Measurements from ENCODE around the gene HERC3. TPM values are rescaled to one million over a fixed set of nuclear protein-coding genes. Genes with fewer than 3 reads are reported as not detected.

HERC3 gene
- total RNA-seq, 1 donor from 2014 or later = 18.9 TPM

DNA sequence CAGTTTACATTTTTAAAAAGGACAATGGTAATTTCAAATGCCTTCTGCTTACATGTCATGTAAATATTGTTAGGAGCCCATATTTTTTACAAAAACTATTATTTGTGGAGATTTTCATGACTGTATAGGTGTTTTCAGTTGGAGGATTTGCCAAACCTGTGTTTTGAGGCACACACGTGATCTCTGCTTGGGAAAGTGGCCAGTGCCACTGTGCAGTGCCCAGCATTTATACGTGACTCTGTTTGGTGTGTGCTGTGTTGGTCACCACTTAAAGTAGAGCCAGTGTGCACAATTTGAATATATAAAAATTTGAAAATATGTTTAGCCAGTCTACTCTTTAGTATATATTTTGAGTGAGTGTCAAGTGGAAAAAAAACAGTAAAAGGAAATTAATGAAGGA is 132.1 kb downstream of the HERC3 start:
- H3K36me3 Mint-ChIP-seq (ENCODE audit: low read depth) = peaks cover 36% of the 10 kb centered on the region
- H3K27ac Mint-ChIP-seq = no peak overlapping the region
- H3K4me1 Mint-ChIP-seq = no peaks in the 10 kb centered on the region
- no peak for DNase-seq
- intact Hi-C loops (cut with micrococcal nuclease) = no loop called here
- H3K9me3 Mint-ChIP-seq = no peaks in the 10 kb centered on the region
- no peak overlapping the region for H3K4me3 Mint-ChIP-seq
- H3K27me3 Mint-ChIP-seq = no peaks in the 10 kb centered on the region

DNA sequence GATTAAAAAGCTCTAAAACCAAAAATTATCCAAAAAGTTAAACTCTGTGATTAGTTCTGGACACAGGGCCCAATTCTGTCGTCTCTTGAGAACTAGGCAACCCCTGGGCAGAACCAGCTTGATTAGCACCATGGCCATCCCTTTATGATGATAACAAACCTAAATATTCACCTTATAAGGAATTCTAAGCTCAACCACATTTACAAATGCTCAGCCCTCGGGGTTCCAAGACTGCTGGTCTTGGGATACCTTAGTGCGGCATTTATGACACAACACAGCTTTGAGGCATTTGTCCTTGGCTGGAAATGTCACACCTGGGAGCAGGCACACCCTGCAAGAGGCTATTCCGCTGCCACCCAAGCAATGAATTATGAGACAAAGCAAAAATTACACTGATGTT is 132.9 kb downstream of the HERC3 start:
- no peaks in the 10 kb centered on the region for H3K9me3 Mint-ChIP-seq
- no peak for DNase-seq
- H3K27me3 Mint-ChIP-seq = no peaks in the 10 kb centered on the region
- no peaks in the 10 kb centered on the region for H3K4me1 Mint-ChIP-seq
- intact Hi-C loops (cut with micrococcal nuclease) = no loop called here
- H3K4me3 Mint-ChIP-seq = no peak overlapping the region
- H3K36me3 Mint-ChIP-seq (ENCODE audit: low read depth) = peaks cover 38% of the 10 kb centered on the region
- no peak overlapping the region for H3K27ac Mint-ChIP-seq

DNA sequence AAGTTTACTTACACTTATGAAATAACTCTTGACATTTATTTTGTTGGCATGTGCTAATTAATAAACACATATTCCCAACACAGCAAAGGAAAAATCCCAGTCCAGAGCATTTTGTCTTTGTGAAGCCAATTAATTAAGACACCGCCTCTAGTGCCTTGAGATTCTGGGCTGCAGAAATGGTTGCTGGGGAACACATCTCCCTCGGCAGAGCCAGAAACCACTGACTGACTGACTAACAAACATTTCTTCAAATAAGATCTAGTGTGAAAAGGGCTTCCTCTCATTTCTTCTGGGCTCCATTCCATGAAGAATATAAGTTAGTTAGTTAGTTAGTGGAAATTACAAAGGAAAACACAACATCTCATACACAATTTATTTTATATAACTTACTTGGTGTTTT is 133.7 kb downstream of the HERC3 start:
- Mint-ChIP-seq H3K36me3 (ENCODE audit: low read depth) (peaks cover 41% of the 10 kb centered on the region), H3K4me3 (no peak overlapping the region), H3K27ac (no peak overlapping the region), H3K27me3 (no peaks in the 10 kb centered on the region), H3K9me3 (no peaks in the 10 kb centered on the region), H3K4me1 (no peaks in the 10 kb centered on the region)
- intact Hi-C loops (cut with micrococcal nuclease) = no loop called here
- no peak for DNase-seq

DNA sequence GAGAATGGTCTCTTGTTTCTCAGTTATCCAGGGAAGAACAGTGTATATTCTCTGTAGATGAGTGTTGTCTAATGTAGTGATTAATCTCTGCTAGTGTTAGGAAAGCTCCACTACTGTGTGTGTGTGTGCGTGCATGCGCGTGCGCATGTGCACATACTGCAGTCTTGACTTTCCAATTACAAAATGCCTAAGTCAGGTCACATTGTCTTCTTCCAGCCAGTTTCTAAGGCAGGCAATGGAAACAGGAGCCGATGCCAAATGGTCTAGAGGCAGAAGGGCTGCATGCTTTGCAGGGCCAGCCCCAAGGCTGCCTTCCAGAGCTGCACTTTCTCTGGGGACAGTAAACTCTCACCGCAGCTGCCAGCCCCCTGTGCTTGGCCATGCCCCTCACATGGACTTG is 135.9 kb downstream of the HERC3 start:
- Mint-ChIP-seq H3K27ac (no peak overlapping the region), H3K4me3 (no peak overlapping the region), H3K36me3 (ENCODE audit: low read depth) (peaks cover 46% of the 10 kb centered on the region), H3K27me3 (no peaks in the 10 kb centered on the region), H3K4me1 (no peaks in the 10 kb centered on the region), H3K9me3 (no peaks in the 10 kb centered on the region)
- no peak for DNase-seq
- intact Hi-C loops (cut with micrococcal nuclease) = no loop called here

DNA sequence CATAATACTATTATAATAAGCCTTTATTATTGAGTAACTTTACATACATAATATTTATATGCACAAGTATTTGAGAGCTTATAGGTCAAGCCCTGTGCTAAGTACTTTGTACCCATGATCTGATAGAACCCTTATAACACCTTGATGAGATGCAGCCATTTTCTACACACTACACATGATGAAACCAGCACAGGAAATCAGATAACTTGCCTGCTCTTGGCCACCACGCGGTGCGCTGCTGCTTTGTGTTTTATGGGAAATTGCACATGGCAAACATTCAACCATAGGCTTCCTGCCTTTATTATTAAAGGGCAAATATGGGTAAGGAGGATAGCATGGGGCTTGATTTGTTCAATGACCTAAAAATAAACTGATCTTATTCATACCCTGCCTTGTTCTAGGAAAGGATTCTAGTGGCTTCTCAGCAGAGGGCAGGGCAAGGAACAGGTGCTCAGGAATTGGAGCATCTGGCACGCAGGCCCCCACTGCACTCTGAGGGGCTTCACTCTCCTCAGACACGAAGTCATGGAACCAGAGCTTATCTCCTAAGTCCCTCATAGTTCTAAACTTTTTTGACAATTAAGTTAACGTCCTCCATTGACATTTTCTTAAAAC is 137.0 kb downstream of the HERC3 start:
- H3K36me3 Mint-ChIP-seq (ENCODE audit: low read depth) = peaks cover 51% of the 10 kb centered on the region
- no peak overlapping the region for H3K4me3 Mint-ChIP-seq
- intact Hi-C loops (cut with micrococcal nuclease) = no loop called here
- no peaks in the 10 kb centered on the region for H3K27me3 Mint-ChIP-seq
- H3K4me1 Mint-ChIP-seq = no peaks in the 10 kb centered on the region
- no peak overlapping the region for H3K27ac Mint-ChIP-seq
- H3K9me3 Mint-ChIP-seq = no peaks in the 10 kb centered on the region
- no peak for DNase-seq

DNA sequence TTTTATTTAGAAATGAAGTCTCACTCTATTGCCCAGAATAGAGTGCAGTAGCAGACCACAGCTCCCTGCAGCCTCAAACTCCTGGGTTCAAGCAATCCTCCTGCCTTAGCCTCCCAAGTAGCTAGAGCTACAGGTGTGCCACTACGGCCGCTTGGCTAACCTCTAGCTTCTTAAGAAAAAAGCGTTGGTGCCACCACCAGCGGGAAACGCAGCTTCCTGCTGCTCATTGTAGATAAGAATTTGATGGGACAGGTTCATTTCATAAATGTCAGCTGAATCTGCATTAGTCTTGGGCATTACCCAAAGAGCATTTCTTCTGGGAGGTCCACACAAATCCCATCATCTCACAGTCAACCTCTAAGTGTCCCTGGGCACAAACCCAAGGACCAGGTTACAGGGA is 138.5 kb downstream of the HERC3 start:
- Mint-ChIP-seq H3K4me1 (no peaks in the 10 kb centered on the region), H3K27ac (no peak overlapping the region), H3K27me3 (no peaks in the 10 kb centered on the region), H3K36me3 (ENCODE audit: low read depth) (peaks cover 52% of the 10 kb centered on the region), H3K4me3 (no peak overlapping the region), H3K9me3 (no peaks in the 10 kb centered on the region)
- DNase-seq = no peak
- intact Hi-C loops (cut with micrococcal nuclease) = no loop called here

DNA sequence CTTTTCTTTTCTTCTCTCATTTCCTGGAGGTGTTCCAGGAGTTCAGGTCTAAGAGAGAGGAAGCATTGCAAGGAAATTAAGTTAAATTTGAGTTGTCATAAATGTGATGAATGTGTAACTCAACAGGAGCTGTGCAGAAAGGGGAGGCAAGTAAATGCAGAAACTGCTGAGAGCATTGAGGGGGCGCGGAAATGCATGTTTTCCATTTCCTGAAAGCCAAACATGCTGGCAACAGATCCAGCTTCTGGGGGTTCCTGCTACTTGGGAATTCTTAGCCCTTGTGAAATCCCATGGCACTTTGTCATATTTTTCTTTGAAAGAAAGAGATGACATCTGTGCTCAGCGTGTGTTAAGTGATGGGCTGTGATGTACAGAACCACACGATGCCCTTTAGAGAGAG is 139.1 kb downstream of the HERC3 start:
- DNase-seq = no peak
- Mint-ChIP-seq H3K4me3 (no peak overlapping the region), H3K27ac (no peak overlapping the region), H3K9me3 (no peaks in the 10 kb centered on the region), H3K27me3 (no peaks in the 10 kb centered on the region), H3K36me3 (ENCODE audit: low read depth) (peaks cover 54% of the 10 kb centered on the region), H3K4me1 (no peaks in the 10 kb centered on the region)
- intact Hi-C loops (cut with micrococcal nuclease) = no loop called here

DNA sequence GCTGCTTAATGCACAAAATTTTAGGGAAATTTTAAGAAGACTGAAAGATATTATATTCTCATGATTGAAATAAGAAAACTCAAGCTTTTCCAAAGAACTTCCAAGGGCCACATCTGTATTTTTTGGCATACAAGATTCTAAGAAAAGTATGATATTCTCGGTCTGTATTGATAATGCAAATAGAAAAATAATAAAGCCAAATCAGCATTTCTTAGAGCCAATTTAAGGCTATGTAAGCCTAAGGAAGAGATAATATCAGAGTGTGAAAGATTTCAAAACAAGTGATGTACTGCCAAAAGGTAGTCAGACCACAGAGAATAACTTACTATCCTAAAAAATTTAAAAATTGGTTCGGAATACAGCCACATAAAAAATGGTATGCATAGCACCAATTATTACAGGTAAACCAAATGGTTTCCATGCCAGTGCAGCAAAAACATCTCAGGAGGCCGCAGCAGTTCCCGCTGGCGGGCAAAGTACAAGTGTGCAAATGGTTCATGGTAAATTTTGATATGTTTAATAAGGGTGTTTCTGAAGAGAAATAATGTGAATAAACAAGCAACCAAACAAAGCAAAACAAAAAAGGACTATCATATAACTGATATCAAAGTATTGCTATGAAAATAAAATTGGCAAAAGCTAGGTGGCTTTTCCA is 140.6 kb downstream of the HERC3 start:
- intact Hi-C loops (cut with micrococcal nuclease) = no loop called here
- Mint-ChIP-seq H3K36me3 (ENCODE audit: low read depth) (peaks cover 56% of the 10 kb centered on the region), H3K9me3 (no peaks in the 10 kb centered on the region), H3K27ac (no peak overlapping the region), H3K27me3 (no peaks in the 10 kb centered on the region), H3K4me3 (no peak overlapping the region), H3K4me1 (peaks cover 6% of the 10 kb centered on the region)
- DNase-seq = peak; percentile 31

DNA sequence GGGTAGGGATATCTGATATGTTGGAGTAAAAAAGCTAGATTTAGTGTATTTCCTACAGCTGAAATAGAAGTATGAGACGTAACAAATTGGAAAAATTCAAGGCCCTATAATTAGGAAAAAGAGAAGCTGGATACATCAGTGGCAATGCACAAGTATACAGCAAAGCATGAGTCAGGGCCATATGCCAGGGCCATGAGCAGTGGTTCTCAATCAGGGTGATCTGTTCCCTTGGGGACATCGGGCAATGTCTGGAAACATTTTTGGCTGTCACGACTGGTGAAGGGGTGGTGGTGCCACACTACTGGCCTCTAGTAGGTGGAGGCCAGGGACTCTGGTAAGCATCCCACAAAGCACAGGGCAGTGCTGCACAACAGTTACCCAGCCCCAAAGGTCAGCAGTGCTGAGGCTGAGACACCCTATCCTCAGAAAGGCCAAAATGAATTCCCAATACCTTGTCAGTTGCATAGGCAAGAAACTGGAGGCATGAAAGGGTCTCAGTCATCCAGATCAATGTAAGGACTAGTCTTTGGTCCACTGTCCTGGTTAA is 142.2 kb downstream of the HERC3 start:
- H3K27me3 Mint-ChIP-seq = no peaks in the 10 kb centered on the region
- DNase-seq = no peak
- no peak overlapping the region for H3K4me3 Mint-ChIP-seq
- H3K4me1 Mint-ChIP-seq = peaks cover 9% of the 10 kb centered on the region
- no peaks in the 10 kb centered on the region for H3K9me3 Mint-ChIP-seq
- intact Hi-C loops (cut with micrococcal nuclease) = no loop called here
- peaks cover 54% of the 10 kb centered on the region for H3K36me3 Mint-ChIP-seq (ENCODE audit: low read depth)
- H3K27ac Mint-ChIP-seq = no peak overlapping the region

DNA sequence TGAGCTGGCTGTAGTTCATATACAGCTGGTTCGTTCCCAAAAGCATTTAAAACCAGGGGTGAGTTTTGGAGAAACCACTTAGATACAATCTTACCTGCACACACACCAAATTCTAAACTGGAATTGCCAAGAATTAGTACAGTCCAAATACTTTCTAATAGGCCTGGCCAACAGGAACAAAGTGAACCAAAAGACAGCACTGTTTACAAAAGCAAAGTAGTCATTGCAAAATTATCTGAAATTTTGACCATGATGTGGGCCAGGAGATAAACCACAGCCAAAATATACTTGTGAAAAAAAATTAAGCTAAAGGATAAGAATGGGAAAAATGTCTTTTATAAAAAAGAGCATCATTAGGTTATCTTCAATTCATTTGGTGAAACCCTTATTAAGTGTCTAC is 143.3 kb downstream of the HERC3 start:
- no peak for DNase-seq
- no peaks in the 10 kb centered on the region for H3K27me3 Mint-ChIP-seq
- intact Hi-C loops (cut with micrococcal nuclease) = no loop called here
- H3K36me3 Mint-ChIP-seq (ENCODE audit: low read depth) = peaks cover 52% of the 10 kb centered on the region
- H3K4me1 Mint-ChIP-seq = peaks cover 9% of the 10 kb centered on the region
- H3K27ac Mint-ChIP-seq = no peak overlapping the region
- H3K9me3 Mint-ChIP-seq = no peaks in the 10 kb centered on the region
- H3K4me3 Mint-ChIP-seq = no peak overlapping the region

DNA sequence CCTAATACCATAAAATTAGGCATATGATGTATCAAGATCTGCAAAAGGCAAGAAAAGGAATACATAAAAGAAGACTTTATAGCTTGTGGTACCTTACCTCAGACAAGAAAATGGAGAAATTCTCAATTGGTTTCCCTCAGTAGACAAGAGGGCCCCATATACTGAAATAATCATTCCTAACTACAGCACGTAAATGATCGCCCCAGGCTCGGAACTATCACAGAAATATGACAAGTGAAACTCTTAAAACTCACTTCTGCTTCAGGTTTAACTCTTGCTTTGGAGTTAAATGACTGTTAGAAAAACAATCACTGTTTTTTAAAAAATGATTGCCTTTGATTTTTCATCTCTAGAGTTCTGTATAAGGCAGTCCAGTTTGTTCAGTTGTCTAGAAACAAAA is 144.0 kb downstream of the HERC3 start:
- Mint-ChIP-seq H3K9me3 (no peaks in the 10 kb centered on the region), H3K27ac (no peak overlapping the region), H3K36me3 (ENCODE audit: low read depth) (peaks cover 50% of the 10 kb centered on the region), H3K27me3 (no peaks in the 10 kb centered on the region), H3K4me1 (peaks cover 9% of the 10 kb centered on the region), H3K4me3 (no peak overlapping the region)
- intact Hi-C loops (cut with micrococcal nuclease) = no loop called here
- no peak for DNase-seq

DNA sequence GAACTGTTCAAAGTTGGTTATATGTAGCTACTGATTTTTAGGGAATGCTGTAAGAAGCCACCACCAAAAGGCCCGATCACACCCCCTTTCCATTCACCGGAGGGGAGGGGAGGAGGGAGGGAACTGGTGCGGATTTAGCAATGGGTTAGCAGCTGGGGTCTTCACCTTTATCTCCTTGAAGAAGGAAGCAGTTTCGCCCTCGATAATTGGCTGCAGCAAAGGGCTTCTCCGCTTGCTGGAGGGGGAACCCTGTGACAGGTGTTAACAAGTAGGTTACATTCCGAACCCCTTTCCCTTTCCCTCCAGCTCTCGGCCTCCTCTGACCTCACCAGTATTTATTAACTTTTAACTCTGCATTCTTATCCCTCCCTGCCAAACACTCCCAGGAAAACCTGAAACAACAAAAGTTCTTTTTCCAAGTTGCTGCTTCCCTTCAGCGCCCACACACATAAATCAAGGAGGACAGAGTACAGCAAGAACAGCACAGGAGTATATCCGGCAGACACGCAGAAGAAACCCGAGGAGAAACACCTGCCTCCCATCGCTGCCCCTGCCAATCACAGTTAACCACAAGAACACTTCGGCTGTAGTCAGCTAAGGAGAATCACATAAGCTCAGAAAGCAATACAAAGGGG is 145.1 kb downstream of the HERC3 start:
- DNase-seq = no peak
- intact Hi-C loops (cut with micrococcal nuclease) = no loop called here
- Mint-ChIP-seq H3K4me3 (no peak overlapping the region), H3K4me1 (peaks cover 9% of the 10 kb centered on the region), H3K27ac (no peak overlapping the region), H3K36me3 (ENCODE audit: low read depth) (peaks cover 50% of the 10 kb centered on the region), H3K27me3 (no peaks in the 10 kb centered on the region), H3K9me3 (no peaks in the 10 kb centered on the region)

DNA sequence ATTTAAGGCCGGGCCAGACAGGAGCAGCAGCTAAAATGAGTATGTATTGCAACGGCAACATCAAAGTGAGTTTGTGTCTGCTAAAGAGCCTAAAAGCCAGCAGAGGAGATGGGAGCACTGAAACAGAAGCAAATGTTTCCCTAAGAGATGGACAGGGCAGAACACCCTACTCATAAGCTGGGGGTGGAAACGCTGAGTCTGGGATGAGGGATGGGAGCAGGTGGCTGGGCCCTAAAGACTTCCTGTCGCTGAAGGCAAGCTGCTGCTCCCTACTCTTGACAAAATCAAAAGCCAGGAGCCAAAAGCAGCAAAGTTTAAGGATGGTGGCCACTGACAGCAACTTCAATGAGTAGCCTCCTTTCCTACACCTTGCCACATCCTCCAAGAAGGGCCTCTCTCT is 145.9 kb downstream of the HERC3 start:
- no peaks in the 10 kb centered on the region for H3K27me3 Mint-ChIP-seq
- no peak overlapping the region for H3K27ac Mint-ChIP-seq
- no peak overlapping the region for H3K4me3 Mint-ChIP-seq
- H3K4me1 Mint-ChIP-seq = peaks cover 9% of the 10 kb centered on the region
- peaks cover 53% of the 10 kb centered on the region for H3K36me3 Mint-ChIP-seq (ENCODE audit: low read depth)
- intact Hi-C loops (cut with micrococcal nuclease) = no loop called here
- H3K9me3 Mint-ChIP-seq = no peaks in the 10 kb centered on the region
- no peak for DNase-seq

DNA sequence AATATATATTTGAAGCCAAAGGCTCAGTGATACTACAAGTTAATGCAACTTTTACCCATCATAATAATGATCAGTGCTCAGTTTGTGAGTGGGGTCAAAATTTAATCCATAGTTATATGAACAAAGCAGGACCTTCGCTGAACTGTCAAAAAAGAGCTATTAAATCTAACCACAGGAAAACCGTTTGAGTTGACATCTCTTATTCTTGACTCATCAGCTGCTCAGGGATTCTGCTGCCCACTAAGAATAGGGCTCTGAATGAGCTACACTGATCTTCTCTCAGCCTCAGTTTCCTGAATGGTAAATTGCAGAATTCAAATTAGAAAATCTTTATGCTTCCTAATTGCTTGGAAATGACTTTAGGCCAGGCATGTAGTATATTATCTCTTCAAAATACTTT is 150.3 kb downstream of the HERC3 start:
- no peaks in the 10 kb centered on the region for H3K9me3 Mint-ChIP-seq
- no peak overlapping the region for H3K27ac Mint-ChIP-seq
- H3K36me3 Mint-ChIP-seq (ENCODE audit: low read depth) = peaks cover 56% of the 10 kb centered on the region
- peaks cover 5% of the 10 kb centered on the region for H3K4me1 Mint-ChIP-seq
- no peak for DNase-seq
- no peak overlapping the region for H3K4me3 Mint-ChIP-seq
- H3K27me3 Mint-ChIP-seq = no peaks in the 10 kb centered on the region
- intact Hi-C loops (cut with micrococcal nuclease) = no loop called here
